ENCODE measurements around the gene CMTM1. TPM values are rescaled to one million over a fixed set of nuclear protein-coding genes. Genes with fewer than 3 reads are reported as not detected.

Gene CMTM1
- total RNA-seq, 2 donors from 2014 or later, result 3.8 to 5.3 TPM

- Histone ChIP-seq H3K27me3 (ENCODE audit: control insufficient read depth, insufficient read depth, low read length, poor library complexity, severe bottlenecking) (no peaks in the 10 kb centered on the region), H3K9ac (ENCODE audit: extremely low read depth, low read length, poor library complexity, severe bottlenecking) (no peak overlapping the region), H3K4me1 (ENCODE audit: control insufficient read depth, insufficient read depth, low read length) (peaks cover 5% of the 10 kb centered on the region), H3K4me3 (ENCODE audit: low read length) (no peak overlapping the region), H3K36me3 (ENCODE audit: control insufficient read depth, insufficient read depth, low read length) (no peaks in the 10 kb centered on the region), H3K9me3 (ENCODE audit: control insufficient read depth, low read length) (no peaks in the 10 kb centered on the region), H3K27ac (ENCODE audit: low read depth, low read length) (no peak overlapping the region)
- DNase-seq, result no peak
- Mint-ChIP-seq H3K4me3 (no peak overlapping the region), H3K27ac (no peak overlapping the region), H3K36me3 (ENCODE audit: low read depth) (peaks cover 2% of the 10 kb centered on the region), H3K9me3 (no peaks in the 10 kb centered on the region), H3K4me1 (peaks cover 14% of the 10 kb centered on the region), H3K27me3 (ENCODE audit: insufficient read depth) (no peaks in the 10 kb centered on the region)
- WGBS, 2 experiments (ENCODE audit: insufficient coverage in 1 of 2, insufficient read length in 1 of 2), result 88 to 100% methylated on average over 5 to 6 of the region's 6 CpGs
- TF ChIP-seq CTCF (conservative IDR thresholded peaks at IDR 0.05), result no peak
Observed at GRCh38 chr16:66543541-66543940, 22.7 kb upstream of the CMTM1 start.

- no peak for DNase-seq
- Mint-ChIP-seq H3K9me3 (no peaks in the 10 kb centered on the region), H3K36me3 (ENCODE audit: low read depth) (no peaks in the 10 kb centered on the region), H3K4me3 (no peak overlapping the region), H3K4me1 (peaks cover 21% of the 10 kb centered on the region), H3K27me3 (ENCODE audit: insufficient read depth) (no peaks in the 10 kb centered on the region), H3K27ac (no peak overlapping the region)
- no peaks in the 10 kb centered on the region for H3K36me3 ChIP-seq (ENCODE audit: control insufficient read depth, insufficient read depth, low read length)
- no peaks in the 10 kb centered on the region for H3K27me3 ChIP-seq (ENCODE audit: control insufficient read depth, insufficient read depth, low read length, poor library complexity, severe bottlenecking)
- no peaks in the 10 kb centered on the region for H3K9me3 ChIP-seq (ENCODE audit: control insufficient read depth, low read length)
- no peak overlapping the region for H3K9ac ChIP-seq (ENCODE audit: extremely low read depth, low read length, poor library complexity, severe bottlenecking)
- WGBS, 2 experiments (ENCODE audit: insufficient coverage in 1 of 2, insufficient read length in 1 of 2), result 98 to 100% methylated on average over 5 to 7 of the region's 7 CpGs
- peaks cover 6% of the 10 kb centered on the region for H3K4me1 ChIP-seq (ENCODE audit: control insufficient read depth, insufficient read depth, low read length)
- no peak for TF ChIP-seq CTCF (conservative IDR thresholded peaks at IDR 0.05)
- no peak overlapping the region for H3K4me3 ChIP-seq (ENCODE audit: low read length)
- no peak overlapping the region for H3K27ac ChIP-seq (ENCODE audit: low read depth, low read length)
Observed at GRCh38 chr16:66544016-66544757, 22.1 kb upstream of the CMTM1 start.

GRCh38 chr16:66547101-66547989, 18.9 kb upstream of the CMTM1 start:
- H3K4me3 ChIP-seq (ENCODE audit: low read length), result no peak overlapping the region
- no peak overlapping the region for H3K4me3 Mint-ChIP-seq
- peaks cover under 1% of the 10 kb centered on the region for H3K27me3 Mint-ChIP-seq (ENCODE audit: insufficient read depth)
- H3K36me3 Mint-ChIP-seq (ENCODE audit: low read depth), result no peaks in the 10 kb centered on the region
- peaks cover 4% of the 10 kb centered on the region for H3K4me1 ChIP-seq (ENCODE audit: control insufficient read depth, insufficient read depth, low read length)
- no peaks in the 10 kb centered on the region for H3K9me3 Mint-ChIP-seq
- TF ChIP-seq CTCF (conservative IDR thresholded peaks at IDR 0.05), result no peak
- H3K4me1 Mint-ChIP-seq, result peaks cover 22% of the 10 kb centered on the region
- H3K27ac ChIP-seq (ENCODE audit: low read depth, low read length), result no peak overlapping the region
- WGBS, 2 experiments (ENCODE audit: insufficient coverage in 1 of 2, insufficient read length in 1 of 2), result 97 to 100% methylated on average over 1 to 5 of the region's 5 CpGs
- no peaks in the 10 kb centered on the region for H3K36me3 ChIP-seq (ENCODE audit: control insufficient read depth, insufficient read depth, low read length)
- no peak for DNase-seq
- no peak overlapping the region for H3K9ac ChIP-seq (ENCODE audit: extremely low read depth, low read length, poor library complexity, severe bottlenecking)
- no peaks in the 10 kb centered on the region for H3K27me3 ChIP-seq (ENCODE audit: control insufficient read depth, insufficient read depth, low read length, poor library complexity, severe bottlenecking)
- no peaks in the 10 kb centered on the region for H3K9me3 ChIP-seq (ENCODE audit: control insufficient read depth, low read length)
- H3K27ac Mint-ChIP-seq, result no peak overlapping the region
